DLD1 (cell line): ENCODE results near the gene EGLN3.

Experiments used
- in situ Hi-C: cut with HindIII; loops from 2 replicates; pipeline ENCODE4 v1.10.0; 2017; ENCODE audit warnings: low sequenced_read_pairs

EGLN3 gene

DNA sequence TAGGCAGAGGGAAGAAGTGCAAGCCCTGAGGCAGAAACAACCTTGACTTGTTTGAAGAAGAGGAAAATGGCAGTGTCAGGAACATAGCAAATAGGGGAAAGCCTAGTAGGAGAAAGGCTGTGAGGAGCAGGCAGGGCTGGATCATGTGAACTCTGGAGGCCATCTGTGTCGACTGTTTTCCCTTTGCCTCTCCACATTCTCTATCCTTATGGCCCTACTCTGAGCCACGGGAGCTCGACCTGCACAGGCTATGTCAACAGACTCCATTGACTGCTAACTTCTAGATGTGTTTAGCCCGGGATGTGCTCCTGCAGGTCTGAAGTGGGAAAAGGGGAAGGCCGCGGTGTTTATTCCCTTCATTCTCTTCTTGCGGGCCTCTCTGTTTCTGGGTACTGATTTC is 35.2 kb downstream of the EGLN3 start:
- in situ Hi-C loops: no loop called here

DNA sequence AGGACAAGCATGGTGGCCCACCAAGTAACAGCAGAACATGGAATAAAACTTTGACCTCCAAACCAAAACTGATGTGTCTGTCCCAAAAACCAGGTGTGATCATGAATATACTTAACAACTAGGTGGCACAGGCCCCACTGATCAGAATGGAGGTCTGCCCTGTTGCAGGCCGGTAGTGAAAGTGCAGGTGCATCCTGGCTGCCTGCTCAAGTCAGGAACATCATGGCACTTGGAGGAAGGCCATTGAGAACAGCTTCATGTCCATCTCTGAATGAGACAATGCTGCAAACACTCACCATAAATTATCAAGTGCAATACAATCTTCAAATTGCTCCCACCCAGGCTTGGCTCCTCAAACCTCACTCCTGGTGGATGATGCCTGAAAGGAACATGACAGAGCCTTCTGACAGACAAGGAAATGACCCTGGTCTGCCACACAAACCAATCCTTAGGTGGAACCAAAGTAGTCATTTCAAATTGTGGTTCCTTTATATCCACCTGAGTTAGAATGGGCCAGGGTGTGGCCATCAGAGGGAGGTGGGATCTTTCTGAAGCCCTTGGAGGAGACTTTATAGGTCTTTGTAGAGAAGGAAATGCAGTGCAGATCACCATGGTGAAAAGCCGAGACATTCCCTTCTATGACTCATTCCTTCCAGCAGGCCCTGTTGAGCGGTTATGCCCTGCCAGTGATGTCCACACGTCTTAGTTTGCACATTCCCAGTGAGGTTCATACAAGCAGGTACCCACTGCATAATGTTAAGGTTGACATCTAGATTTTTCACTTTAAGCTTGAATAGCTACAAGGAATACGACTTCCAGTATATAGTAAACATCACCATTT is 36.0 kb downstream of the EGLN3 start:
- in situ Hi-C loops: no loop called here

DNA sequence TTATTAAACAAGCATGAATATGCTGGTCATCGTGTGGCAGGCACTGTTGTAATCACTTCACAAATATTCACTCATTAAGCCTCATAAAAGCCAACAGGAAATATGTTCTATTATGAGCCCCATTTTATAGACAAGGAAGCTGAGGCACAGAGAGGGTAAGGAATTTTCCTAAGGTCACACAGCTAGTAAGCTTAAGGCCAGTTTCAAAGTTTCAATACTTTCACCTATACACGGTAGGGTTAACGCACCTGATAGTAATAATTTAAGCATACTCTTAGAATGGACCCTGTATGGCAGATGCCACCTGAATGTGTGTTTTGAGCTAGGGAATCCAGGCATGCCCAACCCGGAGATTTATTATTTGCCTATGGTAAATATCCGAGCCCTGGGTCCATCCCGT is 39.8 kb downstream of the EGLN3 start:
- in situ Hi-C loops: no loop called here

DNA sequence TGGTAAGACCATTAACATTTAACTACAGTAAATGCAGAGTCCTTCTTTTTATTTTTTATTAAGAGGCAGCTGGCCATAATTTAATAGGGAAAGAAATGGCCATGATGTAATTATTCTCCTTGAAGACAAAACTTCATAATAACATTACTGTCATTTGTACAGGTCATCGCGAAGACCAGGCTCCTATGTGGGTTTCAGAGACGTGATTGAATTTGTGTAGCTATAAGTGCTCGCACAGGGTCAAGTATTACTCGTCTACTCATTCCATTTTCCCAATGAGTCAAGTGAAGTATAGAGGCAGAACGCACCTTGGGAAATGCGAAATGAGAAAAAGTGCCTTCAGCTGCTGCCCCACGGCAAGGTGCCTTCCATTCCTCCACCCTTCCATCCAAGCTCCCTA is 40.4 kb downstream of the EGLN3 start:
- in situ Hi-C loops: no loop called here

DNA sequence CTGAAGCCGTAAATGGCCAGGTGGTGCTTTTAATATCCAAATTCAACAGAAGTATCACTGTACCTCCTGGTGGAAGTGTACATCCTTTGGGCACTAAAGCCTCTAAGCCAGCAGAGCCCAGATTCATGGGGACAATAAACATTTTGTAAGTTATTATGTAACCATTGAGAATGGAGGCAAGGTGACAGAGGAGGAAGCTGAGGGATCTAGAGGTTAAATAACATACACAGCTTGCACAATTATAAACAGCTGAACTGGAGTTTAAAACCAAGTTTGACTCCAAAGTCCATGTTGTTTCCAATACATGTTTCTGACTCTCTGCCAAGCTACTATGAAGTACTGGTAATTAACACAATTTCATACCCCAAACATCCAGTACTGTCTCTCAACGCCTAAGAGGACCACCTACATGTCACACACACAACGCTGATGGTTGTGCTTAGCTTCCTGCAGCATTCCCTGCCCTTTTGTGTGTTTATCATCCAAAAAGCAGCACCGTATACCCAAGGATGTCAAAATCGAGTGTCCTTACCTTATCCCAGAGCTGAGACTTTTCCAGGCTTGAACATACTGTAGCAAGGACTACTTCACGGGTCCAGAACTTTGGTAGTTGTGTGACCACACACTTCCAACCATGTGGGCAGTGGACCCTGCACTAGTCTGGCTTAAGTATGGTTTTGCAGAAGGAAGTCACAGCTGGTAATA is 41.3 kb downstream of the EGLN3 start:
- in situ Hi-C loops: no loop called here

DNA sequence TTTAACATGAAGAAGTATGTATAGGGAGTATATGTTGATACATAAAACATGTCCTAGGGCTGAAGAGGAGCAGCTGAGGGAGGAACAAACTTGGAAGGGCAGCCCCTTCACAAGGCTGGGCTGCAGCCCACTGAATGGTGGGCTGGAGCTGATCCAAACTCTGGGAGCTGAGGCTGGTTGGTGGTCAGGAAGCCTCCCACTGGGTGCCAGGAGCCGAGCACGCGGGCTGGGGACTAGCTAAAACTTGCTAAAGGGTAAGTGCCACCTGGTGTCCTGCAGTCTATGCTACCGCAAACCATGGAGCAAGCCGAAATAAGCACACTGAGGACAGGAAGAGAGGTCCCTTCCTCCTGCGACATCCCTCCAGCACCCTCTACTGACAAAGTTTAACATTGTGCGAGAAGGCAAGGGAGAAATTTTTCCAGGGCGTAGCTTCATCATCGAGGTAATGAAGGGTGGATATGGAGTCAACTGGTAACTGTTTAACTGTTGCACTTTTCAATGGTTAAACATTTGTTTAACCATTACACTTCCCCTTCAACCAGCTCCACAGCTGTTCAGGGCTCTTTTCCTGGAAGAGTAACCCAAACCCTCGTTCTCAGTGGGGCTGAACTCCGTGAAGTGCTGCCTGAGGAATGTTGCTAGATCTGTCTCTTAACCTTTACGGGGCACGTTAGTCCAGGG is 42.2 kb downstream of the EGLN3 start:
- in situ Hi-C loops: no loop called here

DNA sequence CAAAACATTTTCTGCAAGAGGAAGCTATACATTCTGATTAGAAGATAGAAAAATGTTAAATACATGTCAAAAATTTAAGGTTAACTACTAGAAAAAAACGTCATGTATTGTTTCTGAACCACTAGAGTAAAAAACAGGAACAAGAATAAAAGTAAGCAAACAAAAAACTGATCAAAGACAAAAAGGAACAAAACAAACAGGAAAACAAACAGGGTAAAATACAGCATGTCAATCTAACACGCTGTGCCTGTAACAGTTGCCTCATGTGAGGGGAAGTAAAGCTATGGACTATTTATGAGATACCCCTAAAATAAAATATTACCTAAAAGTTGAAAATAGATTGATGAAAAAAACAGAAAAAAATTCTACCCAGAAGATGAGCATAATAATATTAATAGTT is 43.9 kb downstream of the EGLN3 start:
- in situ Hi-C loops: no loop called here

DNA sequence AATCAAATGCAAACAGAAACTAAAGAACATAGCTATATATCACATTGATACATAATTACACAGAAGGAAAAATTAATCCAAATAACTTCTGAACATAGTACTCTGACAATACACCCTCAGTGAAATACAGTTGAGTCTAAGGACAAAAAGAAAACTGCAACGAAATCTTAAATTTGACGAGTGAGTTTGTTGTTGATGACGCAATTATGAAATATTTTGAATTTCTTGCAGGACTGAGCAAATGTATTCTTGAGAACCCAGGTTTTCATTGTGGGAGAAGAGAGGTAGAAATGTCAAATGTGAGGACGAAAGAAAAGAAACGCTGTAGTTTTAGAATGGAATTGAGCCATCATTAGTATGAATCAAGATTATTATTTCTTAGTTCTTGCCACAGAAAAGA is 46.3 kb downstream of the EGLN3 start:
- in situ Hi-C loops: no loop called here

DNA sequence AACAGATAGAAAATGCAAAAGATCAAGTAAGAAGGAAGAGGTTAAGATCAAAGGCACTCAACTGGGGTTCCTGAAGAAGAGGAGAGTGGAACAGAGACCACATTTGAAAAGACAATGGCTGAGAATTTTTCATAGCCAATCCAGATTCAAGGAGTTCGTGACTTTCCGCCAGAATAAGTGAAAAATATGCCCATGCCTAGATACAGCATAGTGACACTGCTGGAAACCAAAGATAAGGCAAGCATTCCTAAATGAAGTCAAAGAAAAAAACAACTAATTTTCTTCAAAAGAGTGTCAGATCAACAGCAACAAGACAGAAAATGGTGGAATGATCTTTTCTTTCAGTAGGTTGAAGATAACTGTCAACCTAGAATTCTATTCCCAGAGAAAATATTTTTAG is 47.5 kb downstream of the EGLN3 start:
- in situ Hi-C loops: no loop called here

DNA sequence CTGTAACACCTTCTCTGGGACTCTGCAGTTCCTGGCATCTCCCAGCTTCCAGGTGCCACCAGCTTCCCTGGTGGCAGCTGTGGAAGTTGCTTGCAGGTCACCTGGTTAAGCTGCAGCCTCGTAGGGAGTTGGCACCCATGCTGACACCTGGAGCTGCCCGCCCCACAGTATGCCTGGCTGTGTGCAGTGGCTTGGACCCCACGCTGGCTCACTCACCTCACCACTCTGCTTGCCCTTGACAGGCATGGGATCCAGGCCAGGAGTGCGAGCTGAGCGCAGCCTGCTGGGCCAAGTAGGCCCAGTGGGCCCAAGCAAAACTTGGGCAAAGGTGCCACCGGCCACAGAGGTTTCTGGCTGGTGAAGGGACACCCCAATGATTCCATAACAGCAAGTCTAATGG is 48.5 kb downstream of the EGLN3 start:
- in situ Hi-C loops: no loop called here

DNA sequence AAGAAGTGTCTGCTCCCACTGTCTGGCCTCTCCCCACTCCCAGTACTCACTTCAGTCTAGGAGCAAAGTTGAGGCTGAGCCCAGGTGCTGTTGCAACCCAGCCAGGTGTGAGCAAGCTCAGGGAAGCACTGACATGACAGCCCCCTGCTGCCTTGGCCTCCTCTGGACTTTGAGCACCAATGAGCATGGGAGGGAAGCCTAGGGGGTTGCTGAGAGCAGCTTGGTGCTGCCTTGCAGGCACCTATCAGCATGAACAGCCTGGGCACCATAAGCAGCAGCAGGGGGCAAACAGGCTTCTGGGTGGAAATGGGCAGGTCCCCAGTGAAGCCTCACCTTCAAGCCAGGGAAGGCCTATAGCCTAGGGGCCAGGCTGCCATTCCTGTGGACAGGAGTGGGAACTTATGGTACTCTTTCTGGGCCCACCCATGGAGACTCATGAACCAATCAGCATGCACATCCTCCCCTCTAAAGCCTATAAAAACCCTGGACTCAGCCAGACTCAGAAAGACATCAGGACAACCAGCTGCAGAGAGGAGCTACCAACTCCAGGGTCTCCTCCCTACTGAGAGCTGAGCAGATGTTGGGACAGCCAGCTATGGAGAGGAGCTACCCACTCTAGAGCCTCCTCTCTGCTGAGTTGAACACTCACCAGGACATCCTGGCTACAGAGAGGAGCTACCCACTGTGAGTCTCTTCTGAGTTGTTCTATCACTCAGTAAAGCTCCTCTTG is 49.3 kb downstream of the EGLN3 start:
- in situ Hi-C loops: no loop called here

DNA sequence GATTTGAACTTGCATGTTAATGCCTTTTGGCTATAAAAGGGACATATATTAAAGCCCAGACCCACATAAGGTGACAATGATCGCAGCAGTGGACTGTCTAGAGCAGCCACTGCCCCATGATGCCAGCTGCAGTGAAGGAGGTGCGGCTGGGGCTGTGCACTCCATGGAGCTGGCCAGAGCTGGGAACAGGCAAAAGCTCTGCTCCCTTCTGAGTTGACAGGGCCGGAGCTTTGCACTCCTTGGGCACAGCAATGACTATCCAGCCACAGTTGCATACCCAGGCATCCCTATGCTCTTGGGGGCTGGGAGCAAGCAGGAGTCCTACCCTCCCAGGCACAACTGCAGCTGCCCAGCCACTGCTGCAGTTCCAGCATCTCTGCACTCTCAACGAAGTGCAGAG is 50.2 kb downstream of the EGLN3 start:
- in situ Hi-C loops: no loop called here

DNA sequence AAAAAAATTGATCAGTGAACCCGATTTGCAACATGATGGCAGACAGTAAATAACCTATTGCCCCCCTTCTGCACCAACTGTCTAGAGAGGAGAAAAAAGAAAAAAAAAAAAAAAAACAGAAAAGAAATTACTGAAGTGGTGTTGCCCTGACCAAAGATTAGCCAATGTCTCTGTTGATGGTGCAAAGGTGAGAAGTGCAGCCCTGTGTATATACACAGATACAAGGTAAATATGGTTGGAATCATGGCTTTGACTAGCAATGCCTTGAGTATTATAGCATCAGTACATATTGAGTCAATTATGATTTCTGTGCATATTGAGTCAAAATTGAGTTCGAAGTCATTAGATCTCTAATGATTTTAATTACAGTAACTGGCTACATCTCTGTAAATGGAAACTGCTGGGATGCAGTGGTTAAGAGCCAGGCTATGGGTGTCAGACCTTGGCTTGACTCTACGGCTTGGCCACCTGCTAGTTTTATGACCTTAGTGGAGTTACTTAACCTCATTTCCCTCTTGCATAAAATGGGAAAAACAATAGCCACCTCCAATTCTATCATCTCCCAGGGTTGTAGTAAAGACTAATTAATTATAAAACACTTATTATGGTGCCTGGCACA is 51.0 kb downstream of the EGLN3 start:
- in situ Hi-C loops: no loop called here

DNA sequence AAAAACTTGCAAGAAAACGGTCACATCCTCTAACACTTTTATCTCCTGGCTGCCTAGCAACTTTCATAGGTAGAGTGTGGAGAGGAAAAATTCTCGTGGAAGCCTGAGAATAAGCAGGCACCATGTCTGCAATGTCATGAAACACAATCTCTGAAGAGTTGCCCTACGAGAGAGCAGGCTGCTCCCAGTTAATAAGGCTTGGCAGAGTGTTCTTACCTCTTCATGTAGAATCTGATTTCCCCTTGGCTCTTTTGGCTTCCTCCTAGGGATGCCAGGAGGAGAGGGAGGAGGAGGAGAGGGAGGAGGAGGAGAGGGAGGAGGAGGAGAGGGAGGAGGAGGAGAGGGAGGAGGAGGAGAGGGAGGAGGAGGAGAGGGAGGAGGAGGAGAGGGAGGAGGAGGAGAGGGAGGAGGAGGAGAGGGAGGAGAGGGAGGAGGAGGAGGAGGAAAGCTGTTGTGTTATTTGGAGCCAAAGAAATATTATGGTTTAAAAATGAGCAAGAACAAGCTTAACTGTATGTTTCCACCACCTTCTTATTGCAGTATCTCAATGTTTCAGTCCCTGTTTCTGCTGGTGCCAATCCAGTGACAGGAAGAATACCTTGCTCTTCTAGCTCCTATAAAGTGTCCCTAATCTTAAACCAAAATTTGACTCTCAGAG is 52.9 kb downstream of the EGLN3 start:
- in situ Hi-C loops: no loop called here

DNA sequence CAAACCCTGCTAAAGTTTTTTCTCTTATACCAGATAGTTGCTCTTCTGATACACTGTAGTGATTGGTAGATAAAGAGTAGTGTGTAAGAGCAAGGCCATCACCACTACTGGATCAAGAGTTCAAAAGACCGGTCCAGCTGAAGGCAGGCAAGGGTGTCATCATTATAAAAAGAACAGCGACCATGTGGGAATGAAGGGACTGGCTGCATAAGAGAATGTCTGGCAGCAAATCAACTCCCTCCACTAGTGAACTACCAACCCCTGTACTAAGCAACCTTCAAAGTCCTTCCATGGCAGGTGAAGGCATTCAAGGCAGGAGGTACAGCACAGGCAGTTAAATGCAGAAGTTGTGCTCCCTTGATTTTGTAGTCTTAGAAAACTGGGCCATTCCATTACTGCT is 53.5 kb downstream of the EGLN3 start:
- in situ Hi-C loops: no loop called here

DNA sequence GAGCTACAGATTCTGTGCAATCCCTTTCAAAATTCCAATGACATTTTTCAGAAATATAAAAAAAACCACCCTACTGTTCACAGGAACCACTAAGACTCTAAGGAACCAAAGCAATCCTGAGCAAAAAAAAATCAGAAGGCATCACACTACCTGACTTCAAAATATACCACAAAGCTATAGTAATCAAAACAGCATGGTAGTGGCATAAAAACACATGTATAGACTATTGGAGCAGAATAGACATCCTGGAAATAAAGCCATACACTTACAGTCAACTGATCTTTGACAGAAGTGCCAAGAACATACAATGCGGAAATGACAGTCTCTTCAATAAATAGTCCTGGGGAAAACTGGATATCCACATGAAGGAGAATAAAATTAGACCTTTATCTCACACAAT is 56.5 kb downstream of the EGLN3 start:
- in situ Hi-C loops: no loop called here

DNA sequence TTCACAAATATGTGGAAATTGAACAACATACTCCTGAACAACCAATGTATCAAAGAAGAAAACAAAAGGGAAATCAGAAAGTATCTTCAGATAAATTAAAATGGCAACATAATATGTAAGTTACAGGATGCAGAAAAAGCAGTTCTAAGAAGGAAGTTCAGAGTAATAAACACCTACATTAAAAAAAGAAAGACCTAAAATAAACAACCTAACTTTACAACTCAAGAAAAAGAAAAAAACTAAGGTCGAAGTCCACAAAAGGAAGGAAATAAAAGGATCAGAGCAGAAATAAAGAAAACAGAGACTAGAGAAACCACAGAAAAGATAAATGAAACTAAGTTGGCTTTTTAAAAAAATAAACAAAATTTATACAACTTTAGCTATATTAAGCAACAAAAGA is 59.2 kb downstream of the EGLN3 start:
- in situ Hi-C loops: no loop called here

DNA sequence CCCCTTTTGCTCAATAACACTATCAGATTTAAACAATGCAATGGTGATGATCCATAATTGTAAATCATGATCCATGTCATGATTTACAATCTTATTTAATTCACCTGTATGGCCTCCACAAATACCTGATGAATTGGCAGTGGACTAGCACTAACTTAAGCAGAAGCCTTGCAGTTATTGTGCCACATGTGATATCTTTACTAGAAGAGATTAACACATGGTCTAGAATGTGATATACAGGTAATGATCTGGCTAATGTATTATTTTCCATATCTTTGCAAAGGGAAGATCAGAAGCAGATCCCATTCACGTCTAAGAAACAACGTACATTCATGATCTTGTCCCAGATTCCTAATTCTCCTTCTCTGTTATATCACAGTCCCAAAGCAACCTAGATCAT is 66.0 kb downstream of the EGLN3 start:
- in situ Hi-C loops: no loop called here

DNA sequence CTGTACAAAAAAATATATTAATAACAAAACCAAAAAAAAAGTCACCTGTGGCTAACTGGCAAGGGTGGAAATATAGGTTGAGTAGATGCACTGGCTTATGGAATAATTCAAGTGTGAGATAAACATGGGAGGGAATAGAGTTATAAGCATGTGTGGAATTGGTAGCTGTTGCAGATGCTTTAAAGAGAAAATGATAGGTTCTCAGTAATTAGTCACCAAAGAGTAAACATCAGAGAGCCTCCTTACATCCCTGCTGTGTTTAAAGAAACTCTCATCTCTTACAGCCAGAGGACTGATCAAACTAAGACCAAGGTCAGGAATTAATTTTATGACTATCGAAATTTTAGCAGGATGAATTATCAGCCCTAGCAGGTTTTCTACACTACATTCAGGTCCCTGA is 70.5 kb downstream of the EGLN3 start:
- in situ Hi-C loops: no loop called here

DNA sequence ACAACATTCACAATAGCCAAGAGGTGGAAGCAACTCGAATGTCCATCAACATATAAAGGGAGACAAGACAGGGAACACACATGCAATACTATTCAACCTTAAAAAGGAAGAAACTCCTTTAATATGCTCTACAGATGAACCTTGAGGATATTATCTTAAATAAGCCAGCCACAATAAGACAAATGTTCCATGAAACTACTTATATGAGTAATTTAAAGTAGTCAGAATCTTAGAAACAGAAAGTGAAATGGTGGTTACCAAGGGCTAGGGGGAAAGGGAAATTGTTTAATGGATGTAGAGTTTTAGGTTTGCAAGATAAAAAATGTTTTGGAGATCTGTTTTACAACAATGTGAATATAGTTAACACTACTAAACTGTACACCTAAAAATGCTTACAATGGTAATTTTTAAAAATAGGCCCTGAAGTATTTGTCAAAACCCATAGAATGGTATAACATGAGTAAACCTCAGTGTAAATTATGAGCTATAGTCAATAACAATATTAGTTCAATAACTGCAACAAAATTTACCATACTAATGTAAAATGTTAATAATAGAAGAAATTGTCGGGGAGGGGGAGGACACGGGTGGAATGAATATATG is 71.1 kb downstream of the EGLN3 start:
- in situ Hi-C loops: no loop called here
